Fibroblast of skin of abdomen (primary cell): ENCODE measurements around the gene PSMC5. TPM values are rescaled to one million over a fixed set of nuclear protein-coding genes. Genes with fewer than 3 reads are reported as not detected.
"Not testable (repeated sequence)": the region's sequence is repeated elsewhere in the genome, so short reads cannot be mapped to it uniquely, and the experiment has no call there.

Experiments
- DNase-seq: peaks from one replicate; pipeline ENCODE4 v3.0.0-alpha.2; 2013
- polyA plus RNA-seq, 2 experiments: library from polyadenylated mRNA; unstranded; fragments of 120-200 nt; gene quantifications; one replicate each; pipeline ENCODE4 v1.2.1, GENCODE V29; 2013; ENCODE audit not compliant: insufficient read length in 2 of 2

PSMC5 gene
- polyA plus RNA-seq (2013, experiment 1 of 2; ENCODE audit: insufficient read length), result 166 TPM
- 166 TPM for polyA plus RNA-seq (2013, experiment 2 of 2; ENCODE audit: insufficient read length)

- peak; percentile 94 for DNase-seq
Measured at GRCh38 chr17:63827002-63827800, at the start of gene PSMC5, which contains the start of gene FTSJ3. TSS of gene PSMC5 (plus strand) at chr17:63827431. CDS start at chr17:63827491, 60 bp downstream. TSS of gene FTSJ3 (minus strand) at chr17:63827663. CDS start at chr17:63826902, 761 bp downstream.

- no peak for DNase-seq
Measured at GRCh38 chr17:63780507-63780906, 46.7 kb upstream of the PSMC5 start.

GRCh38 chr17:63780928-63781327 lies 46.3 kb upstream of the PSMC5 start:
- DNase-seq, result no peak

- no peak for DNase-seq
Measured at GRCh38 chr17:63783522-63783921, 43.7 kb upstream of the PSMC5 start.

- DNase-seq, result peak; percentile 35
Measured at GRCh38 chr17:63785556-63785955, 41.7 kb upstream of the PSMC5 start.

GRCh38 chr17:63786117-63786516 lies 41.1 kb upstream of the PSMC5 start:
- no peak for DNase-seq

- DNase-seq, result no peak
Measured at GRCh38 chr17:63786971-63787711, 40.1 kb upstream of the PSMC5 start.

GRCh38 chr17:63790057-63790456 lies 37.2 kb upstream of the PSMC5 start:
- DNase-seq, result no peak

GRCh38 chr17:63792055-63792729 lies 35.0 kb upstream of the PSMC5 start:
- no peak for DNase-seq

GRCh38 chr17:63796375-63796774 lies 30.9 kb upstream of the PSMC5 start:
- not testable (repeated sequence) for DNase-seq

- peak; percentile 39 for DNase-seq
Measured at GRCh38 chr17:63798572-63799106, 28.6 kb upstream of the PSMC5 start.

- DNase-seq, result no peak
Measured at GRCh38 chr17:63800783-63801182, 26.4 kb upstream of the PSMC5 start.

GRCh38 chr17:63804328-63804727 lies 22.9 kb upstream of the PSMC5 start:
- DNase-seq, result no peak

- DNase-seq, result no peak
Measured at GRCh38 chr17:63805591-63805990, 21.6 kb upstream of the PSMC5 start.

- DNase-seq, result no peak
Measured at GRCh38 chr17:63809970-63810369, 17.3 kb upstream of the PSMC5 start.

GRCh38 chr17:63816123-63816522 lies 11.1 kb upstream of the PSMC5 start:
- DNase-seq, result no peak

GRCh38 chr17:63816669-63817068 lies 10.6 kb upstream of the PSMC5 start:
- DNase-seq, result no peak

GRCh38 chr17:63817736-63818385 lies 9.4 kb upstream of the PSMC5 start:
- DNase-seq, result no peak

- DNase-seq, result no peak
Measured at GRCh38 chr17:63819131-63819530, 8.1 kb upstream of the PSMC5 start.

- DNase-seq, result no peak
Measured at GRCh38 chr17:63819585-63820537, 7.4 kb upstream of the PSMC5 start.
